GM20431 (cell line): ENCODE results near the gene PEAK1.

Experiments
- in situ Hi-C: fragments of 300-500 bp; cut with MseI, MboI; formaldehyde crosslinking; loops from one replicate; pipeline ENCODE4 v1.15.0; 2020; ENCODE audit warnings: low sequenced_read_pairs; ENCODE audit not compliant: unreplicated experiment

Gene PEAK1

GRCh38 chr15:77369168-77369567 lies 50.7 kb downstream of the PEAK1 start:
- in situ Hi-C loops: no loop called here

DNA sequence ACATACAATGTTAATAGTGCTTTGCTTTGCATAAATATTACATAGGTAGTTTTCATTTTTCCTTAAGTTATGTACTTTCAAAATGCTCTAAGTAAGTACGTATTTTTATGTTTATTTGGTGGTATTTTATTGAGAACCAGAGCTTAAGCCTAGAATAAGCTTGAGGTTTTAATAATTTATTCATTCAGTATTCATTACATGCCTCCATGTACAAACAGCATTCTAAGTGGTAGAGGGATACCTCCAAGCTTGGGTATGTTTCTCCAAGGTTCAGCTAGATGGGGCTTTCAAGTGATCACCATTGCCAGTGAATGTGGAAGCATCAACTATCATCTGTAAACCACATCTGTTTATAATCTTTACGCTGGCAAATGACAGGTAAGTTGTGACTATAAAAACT lies 52.3 kb downstream of the PEAK1 start:
- in situ Hi-C loops: no loop called here

DNA sequence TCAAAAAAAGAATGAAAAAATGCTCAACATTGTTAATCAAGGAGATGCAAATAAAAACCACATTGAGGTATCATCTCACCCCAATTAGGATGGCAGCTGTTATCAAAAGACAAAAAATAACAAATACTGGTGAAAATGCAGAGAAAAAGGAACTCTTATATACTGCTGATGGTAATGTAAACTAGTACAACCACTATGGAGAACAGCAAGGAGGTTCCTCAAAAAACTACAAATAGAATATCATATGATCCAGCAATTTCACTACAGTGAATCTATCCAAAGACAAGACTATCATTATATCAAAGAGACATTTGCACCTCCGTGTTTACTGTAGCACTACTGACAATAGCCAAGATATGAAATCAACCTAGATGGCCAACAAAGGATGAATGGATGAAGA lies 58.4 kb downstream of the PEAK1 start:
- in situ Hi-C loops: no loop called here

DNA sequence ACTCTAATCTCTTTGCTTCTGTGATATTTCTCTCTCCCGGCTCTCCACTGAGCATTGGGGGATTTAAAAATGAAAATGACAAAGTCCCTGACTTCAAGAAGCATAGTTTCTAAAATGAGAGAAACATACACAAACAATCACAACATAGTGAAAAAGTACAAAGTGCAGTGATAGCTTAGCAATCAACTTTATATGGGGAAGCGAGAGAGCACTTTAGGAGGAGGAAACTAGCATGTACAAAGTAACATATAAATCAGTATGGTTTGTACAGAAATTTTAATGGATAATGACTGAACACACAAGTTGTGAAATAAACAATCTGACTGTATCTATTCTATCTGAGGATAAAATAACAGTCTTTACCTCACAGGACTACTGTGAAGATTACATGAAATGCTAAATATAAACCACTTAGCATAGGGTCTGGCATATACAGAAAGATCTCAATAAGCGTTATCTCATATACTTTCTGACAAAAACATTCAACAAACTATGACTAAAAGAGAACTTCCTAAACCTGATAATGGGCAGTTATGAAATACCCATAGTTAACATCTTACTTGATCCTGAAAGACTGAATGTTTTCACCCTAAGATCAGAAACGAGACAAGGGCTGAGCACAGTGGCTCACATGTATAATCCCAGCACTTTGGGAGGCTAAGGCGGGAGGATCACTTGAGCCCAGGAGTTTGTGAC lies 61.2 kb downstream of the PEAK1 start:
- in situ Hi-C loops: no loop called here

GRCh38 chr15:77356305-77356704 lies 63.6 kb downstream of the PEAK1 start:
- in situ Hi-C loops: no loop called here

- in situ Hi-C loops: no loop called here
Measured at GRCh38 chr15:77355321-77355720, 64.6 kb downstream of the PEAK1 start.

GRCh38 chr15:77354063-77354462 lies 65.8 kb downstream of the PEAK1 start:
- in situ Hi-C loops: no loop called here

- in situ Hi-C loops: no loop called here
Measured at GRCh38 chr15:77352887-77353286, 67.0 kb downstream of the PEAK1 start.

GRCh38 chr15:77350792-77351191 lies 69.1 kb downstream of the PEAK1 start:
- in situ Hi-C loops: no loop called here

GRCh38 chr15:77349666-77350065 lies 70.2 kb downstream of the PEAK1 start:
- in situ Hi-C loops: no loop called here

- in situ Hi-C loops: no loop called here
Measured at GRCh38 chr15:77348511-77348910, 71.4 kb downstream of the PEAK1 start.

DNA sequence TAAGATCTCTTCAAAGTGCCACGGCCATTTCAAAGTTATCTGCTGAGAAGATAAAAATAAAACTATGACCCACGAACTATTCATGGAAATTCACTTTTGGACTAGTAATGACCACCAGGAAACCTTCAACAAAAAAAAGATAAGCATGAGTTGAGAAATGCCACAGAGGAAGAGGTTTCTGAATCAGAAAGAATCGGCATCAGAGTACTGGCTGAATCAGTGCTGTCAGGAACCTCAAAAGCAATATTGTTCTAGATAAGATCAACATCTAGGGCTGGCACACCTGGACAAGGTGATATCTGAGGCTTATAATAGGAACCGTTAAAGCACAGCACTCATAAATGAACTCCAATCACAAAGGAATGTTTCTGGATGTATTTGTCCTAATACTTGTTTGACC lies 72.7 kb downstream of the PEAK1 start:
- in situ Hi-C loops: no loop called here

DNA sequence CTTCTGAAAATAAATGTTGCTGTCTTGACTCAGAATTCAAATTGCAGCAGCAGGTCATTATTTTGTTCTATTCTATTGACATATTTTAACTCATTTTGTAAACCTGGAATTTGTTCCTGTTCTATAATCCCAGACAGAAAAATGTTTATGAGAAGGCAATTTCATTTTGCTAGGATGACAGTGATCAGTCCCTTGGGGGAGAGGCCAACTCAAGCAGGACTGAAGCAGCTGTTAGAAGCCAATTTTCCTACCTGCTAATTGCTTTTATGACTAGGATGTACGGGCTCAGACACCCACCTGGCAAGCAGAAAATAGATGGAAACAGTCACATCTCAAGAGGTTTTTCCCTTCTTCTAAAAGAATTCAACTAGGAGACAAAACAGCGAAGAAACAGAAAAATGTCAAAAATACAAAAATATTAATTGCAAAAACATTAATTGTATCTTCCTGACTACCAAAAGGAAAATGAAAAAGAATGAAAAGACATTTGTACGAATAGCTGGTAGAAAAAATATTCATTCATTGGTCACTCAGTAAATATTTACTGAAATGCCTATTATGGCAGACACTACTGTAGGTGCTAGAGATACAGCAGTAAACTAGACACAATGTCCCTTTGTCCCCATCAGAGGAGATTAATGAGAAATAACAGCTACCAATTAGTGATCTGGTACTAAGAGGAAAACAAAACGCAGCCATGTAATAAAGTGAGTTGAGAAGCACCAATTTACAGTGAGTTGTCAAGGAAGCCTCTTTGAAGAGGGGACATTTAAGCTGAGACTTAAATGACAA lies 73.5 kb downstream of the PEAK1 start:
- in situ Hi-C loops: no loop called here

DNA sequence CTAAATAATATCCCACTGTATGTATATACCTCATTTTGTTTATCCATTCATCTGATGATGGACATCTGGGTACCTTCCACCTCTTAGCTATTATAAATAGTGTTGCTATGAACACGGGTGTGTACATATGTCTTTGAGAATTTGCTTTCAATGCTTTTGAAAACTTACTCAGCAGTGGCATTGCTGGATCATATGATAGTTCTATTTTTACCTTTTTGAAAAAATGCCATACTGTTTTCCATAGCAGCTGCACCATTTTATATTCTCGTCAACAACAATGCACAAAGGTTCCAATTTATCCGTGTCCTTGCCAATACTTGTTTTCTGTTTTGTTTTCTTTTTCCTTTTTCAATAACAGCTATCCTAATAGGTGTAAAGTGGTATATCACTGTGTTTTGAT lies 77.1 kb downstream of the PEAK1 start:
- in situ Hi-C loops: no loop called here

GRCh38 chr15:77340245-77340644 lies 79.7 kb downstream of the PEAK1 start:
- in situ Hi-C loops: no loop called here

GRCh38 chr15:77336006-77336405 lies 83.9 kb downstream of the PEAK1 start:
- in situ Hi-C loops: no loop called here

DNA sequence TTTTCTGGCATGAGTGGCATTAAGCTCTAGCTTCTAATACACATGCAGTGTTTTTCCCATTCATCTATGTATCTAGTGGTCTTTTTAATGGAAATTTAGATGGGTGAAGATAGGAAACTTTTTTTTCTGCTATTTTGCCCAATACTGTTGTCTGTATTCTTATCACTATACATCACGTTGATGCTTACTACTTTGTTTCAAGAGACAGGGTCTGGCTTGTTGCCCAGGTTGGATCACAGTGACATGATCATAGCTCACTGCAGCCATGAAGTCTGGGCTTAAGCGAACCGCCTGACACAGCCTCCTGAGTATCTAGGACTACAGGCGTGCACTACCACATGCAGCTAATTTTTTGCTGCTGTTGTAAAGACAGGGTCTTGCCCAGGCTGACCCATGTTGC lies 84.6 kb downstream of the PEAK1 start:
- in situ Hi-C loops: no loop called here

DNA sequence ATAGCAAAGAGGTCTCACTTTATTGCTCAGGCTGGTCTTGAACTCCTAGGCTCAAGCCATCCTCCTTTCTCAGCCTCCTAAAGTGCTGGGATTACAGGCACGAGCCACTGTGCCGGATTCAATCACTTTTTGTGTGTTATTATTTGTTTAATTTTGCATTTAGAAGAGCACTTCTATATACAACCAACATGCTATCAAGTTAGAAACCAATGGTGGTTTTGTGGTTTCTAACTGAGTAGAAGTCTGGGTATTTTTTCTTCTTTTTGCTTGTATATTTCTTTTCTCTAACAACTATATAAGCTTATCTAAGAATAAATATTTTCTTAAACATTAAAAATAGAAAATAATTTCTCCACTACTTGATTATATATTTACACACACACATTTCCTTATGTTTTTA lies 86.7 kb downstream of the PEAK1 start:
- in situ Hi-C loops: no loop called here

DNA sequence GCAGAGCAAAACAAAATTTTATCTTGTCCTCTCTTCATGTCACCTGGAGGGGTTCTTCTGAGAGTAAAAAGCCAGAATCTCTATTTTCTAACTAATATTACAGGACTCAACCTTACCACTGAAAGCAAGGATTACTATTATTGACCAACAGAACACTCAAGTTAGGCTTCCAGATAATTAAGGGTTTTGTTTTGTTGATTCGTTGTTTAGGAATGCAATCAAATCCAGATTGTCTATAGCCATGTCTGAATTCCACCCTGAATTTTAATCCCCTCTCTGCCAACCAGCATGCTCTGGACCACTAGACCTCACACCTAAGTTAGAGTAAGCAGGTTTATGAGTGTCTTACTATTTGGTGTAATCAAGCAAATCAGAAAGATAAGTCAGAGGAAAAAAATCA lies 90.7 kb downstream of the PEAK1 start:
- in situ Hi-C loops: no loop called here

GRCh38 chr15:77327844-77328529 lies 91.9 kb downstream of the PEAK1 start:
- in situ Hi-C loops: no loop called here

- in situ Hi-C loops: no loop called here
Measured at GRCh38 chr15:77327168-77327567, 92.7 kb downstream of the PEAK1 start.
